Activated B cell treated with CpG ODN at 0.5 μM for 24 hours (primary cell): ENCODE data around the gene PCDHA1. TPM values are rescaled to one million over a fixed set of nuclear protein-coding genes. Genes with fewer than 3 reads are reported as not detected.
"Not testable (repeated sequence)": the region's sequence is repeated elsewhere in the genome, so short reads cannot be mapped to it uniquely, and the experiment has no call there.

Source experiments
- ATAC-seq: fragments of 200-7000 bp; cut with Tn5 transposase; one replicate; pipeline ENCODE4 v1.10.0; 2021; ENCODE audit warnings: low read depth, mild to moderate bottlenecking, moderate library complexity
- CTCF ChIA-PET: fragments of 350-600 bp; sonication (Branson Sonifier 250); formaldehyde crosslinking; loops from one replicate; lab custom pipeline; 2021; ENCODE audit warnings: antibody characterized with exemption; lab: Charles Lee
- POLR2A ChIA-PET: fragments of 350-600 bp; sonication (Branson Sonifier 250); formaldehyde crosslinking; loops from one replicate; lab custom pipeline; 2021; ENCODE audit warnings: antibody characterized with exemption; lab: Charles Lee
- DNase-seq: peaks from one replicate; pipeline ENCODE4 v3.0.0; 2022
- H3K27ac Mint-ChIP-seq: one replicate; pipeline ENCODE4 v1.8.0; 2020; ENCODE audit warnings: mixed read lengths
- H3K27me3 Mint-ChIP-seq: one replicate; pipeline ENCODE4 v1.8.0; 2021; ENCODE audit warnings: mixed read lengths
- H3K36me3 Mint-ChIP-seq: one replicate; pipeline ENCODE4 v1.8.0; 2021; ENCODE audit warnings: low read depth, mixed read lengths
- H3K4me1 Mint-ChIP-seq: one replicate; pipeline ENCODE4 v1.8.0; 2021; ENCODE audit warnings: mixed read lengths
- H3K4me3 Mint-ChIP-seq: one replicate; pipeline ENCODE4 v1.8.0; 2020; ENCODE audit warnings: mild to moderate bottlenecking, mixed read lengths
- H3K9me3 Mint-ChIP-seq: one replicate; pipeline ENCODE4 v1.8.0; 2020; ENCODE audit warnings: mixed read lengths
- intact Hi-C: fragments of 100-400 bp; cut with micrococcal nuclease; formaldehyde crosslinking; loops from one replicate; pipeline ENCODE4 v1.15.1; 2024
- total RNA-seq: library from RNA; stranded (reverse); gene quantifications from 2 replicates; pipeline ENCODE4 v1.2.3, GENCODE V29; 2022
- TF ChIP-seq, protein P1 (sequence below): fragments of 200-600 bp; IDR thresholded peaks from one replicate; pipeline ENCODE4 v1.8.0; 2022; ENCODE audit warnings: antibody characterized with exemption, mild to moderate bottlenecking

The PCDHA1 gene
- total RNA-seq, 1 donor from 2014 or later: not detected

DNA sequence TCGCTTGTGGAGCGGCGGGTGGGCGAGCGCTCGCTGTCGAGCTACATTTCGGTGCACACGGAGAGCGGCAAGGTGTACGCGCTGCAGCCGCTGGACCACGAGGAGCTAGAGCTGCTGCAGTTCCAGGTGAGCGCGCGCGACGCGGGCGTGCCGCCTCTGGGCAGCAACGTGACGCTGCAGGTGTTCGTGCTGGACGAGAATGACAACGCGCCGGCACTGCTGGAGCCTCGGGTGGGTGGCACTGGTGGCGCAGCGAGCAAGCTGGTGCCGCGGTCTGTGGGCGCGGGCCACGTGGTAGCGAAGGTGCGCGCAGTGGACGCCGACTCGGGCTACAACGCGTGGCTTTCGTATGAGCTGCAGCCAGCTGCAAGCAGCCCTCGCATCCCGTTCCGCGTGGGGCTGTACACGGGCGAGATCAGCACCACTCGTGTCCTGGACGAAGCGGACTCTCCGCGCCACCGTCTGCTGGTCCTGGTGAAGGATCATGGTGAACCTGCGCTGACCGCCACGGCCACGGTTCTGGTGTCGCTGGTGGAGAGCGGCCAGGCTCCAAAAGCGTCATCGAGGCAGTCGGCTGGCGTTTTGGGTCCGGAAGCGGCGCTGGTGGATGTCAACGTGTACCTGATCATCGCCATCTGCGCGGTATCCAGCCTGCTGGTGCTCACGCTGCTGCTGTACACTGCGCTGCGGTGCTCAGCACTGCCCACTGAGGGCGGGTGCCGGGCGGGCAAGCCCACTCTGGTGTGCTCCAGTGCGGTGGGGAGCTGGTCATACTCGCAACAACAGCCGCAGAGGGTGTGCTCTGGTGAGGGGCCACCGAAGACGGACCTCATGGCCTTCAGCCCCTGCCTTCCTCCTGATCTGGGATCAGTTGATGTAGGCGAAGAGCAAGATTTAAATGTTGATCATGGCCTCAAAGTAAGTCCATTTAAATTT, 57.1 kb downstream of the PCDHA1 start:
- Mint-ChIP-seq H3K27ac (no peak overlapping the region), H3K36me3 (no peaks in the 10 kb centered on the region), H3K4me3 (no peak overlapping the region), H3K9me3 (peaks cover 4% of the 10 kb centered on the region), H3K27me3 (peaks cover 2% of the 10 kb centered on the region), H3K4me1 (no peaks in the 10 kb centered on the region)
- DNase-seq: no peak
- ChIA-PET CTCF (no interaction called here), POLR2A (no interaction called here)
- ATAC-seq: no peak
- TF ChIP-seq, protein P1, sequence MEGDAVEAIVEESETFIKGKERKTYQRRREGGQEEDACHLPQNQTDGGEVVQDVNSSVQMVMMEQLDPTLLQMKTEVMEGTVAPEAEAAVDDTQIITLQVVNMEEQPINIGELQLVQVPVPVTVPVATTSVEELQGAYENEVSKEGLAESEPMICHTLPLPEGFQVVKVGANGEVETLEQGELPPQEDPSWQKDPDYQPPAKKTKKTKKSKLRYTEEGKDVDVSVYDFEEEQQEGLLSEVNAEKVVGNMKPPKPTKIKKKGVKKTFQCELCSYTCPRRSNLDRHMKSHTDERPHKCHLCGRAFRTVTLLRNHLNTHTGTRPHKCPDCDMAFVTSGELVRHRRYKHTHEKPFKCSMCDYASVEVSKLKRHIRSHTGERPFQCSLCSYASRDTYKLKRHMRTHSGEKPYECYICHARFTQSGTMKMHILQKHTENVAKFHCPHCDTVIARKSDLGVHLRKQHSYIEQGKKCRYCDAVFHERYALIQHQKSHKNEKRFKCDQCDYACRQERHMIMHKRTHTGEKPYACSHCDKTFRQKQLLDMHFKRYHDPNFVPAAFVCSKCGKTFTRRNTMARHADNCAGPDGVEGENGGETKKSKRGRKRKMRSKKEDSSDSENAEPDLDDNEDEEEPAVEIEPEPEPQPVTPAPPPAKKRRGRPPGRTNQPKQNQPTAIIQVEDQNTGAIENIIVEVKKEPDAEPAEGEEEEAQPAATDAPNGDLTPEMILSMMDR: no peak
- intact Hi-C loops: no loop called here

- H3K27me3 Mint-ChIP-seq, ATAC-seq, H3K27ac Mint-ChIP-seq, H3K36me3 Mint-ChIP-seq, CTCF ChIA-PET, H3K4me1 Mint-ChIP-seq, intact Hi-C loops, H3K9me3 Mint-ChIP-seq, POLR2A ChIA-PET, H3K4me3 Mint-ChIP-seq, DNase-seq: not testable (repeated sequence)
Measured at GRCh38 chr5:140848139-140849102, 62.5 kb downstream of the PCDHA1 start, which contains the start of gene PCDHA9. Gene PCDHA9, plus strand, starts transcription at chr5:140848382. Its CDS starts 114 bp downstream, at chr5:140848496.

DNA sequence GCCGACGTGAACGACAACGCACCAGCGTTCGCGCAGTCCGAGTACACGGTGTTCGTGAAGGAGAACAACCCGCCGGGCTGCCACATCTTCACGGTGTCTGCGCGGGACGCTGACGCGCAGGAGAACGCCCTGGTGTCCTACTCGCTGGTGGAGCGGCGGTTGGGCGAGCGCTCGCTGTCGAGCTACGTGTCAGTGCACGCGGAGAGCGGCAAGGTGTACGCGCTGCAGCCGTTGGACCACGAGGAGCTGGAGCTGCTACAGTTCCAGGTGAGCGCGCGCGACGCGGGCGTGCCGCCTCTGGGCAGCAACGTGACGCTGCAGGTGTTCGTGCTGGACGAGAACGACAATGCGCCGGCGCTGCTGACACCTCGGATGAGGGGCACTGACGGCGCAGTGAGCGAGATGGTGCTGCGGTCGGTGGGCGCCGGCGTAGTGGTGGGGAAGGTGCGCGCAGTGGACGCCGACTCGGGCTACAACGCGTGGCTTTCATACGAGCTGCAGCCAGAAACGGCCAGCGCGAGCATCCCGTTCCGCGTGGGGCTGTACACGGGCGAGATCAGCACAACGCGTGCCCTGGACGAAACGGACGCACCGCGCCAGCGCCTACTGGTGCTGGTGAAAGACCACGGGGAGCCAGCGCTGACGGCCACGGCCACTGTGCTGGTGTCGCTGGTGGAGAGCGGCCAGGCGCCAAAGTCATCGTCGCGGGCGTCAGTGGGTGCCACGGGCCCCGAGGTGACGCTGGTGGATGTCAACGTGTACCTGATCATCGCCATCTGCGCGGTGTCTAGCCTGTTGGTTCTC, 64.1 kb downstream of the PCDHA1 start:
- H3K27ac Mint-ChIP-seq, H3K27me3 Mint-ChIP-seq, H3K36me3 Mint-ChIP-seq, DNase-seq, H3K9me3 Mint-ChIP-seq, CTCF ChIA-PET, POLR2A ChIA-PET, H3K4me1 Mint-ChIP-seq, H3K4me3 Mint-ChIP-seq, ATAC-seq, intact Hi-C loops: not testable (repeated sequence)

GRCh38 chr5:140855772-140856674, 70.1 kb downstream of the PCDHA1 start, which contains the start of gene PCDHA10:
Gene PCDHA10, plus strand, starts transcription at chr5:140855897. Its CDS starts 152 bp downstream, at chr5:140856049.
- intact Hi-C loops: no loop called here
- no peaks in the 10 kb centered on the region for H3K27me3 Mint-ChIP-seq
- no peaks in the 10 kb centered on the region for H3K36me3 Mint-ChIP-seq
- H3K4me1 Mint-ChIP-seq: no peaks in the 10 kb centered on the region
- DNase-seq (no peak), ATAC-seq (no peak)
- CTCF ChIA-PET: no interaction called here
- H3K27ac Mint-ChIP-seq: no peak within 1 kb of the TSS
- TF ChIP-seq, protein P1: no peak
- no peak within 1 kb of the TSS for H3K4me3 Mint-ChIP-seq
- POLR2A ChIA-PET: no interaction called here
- peaks cover 3% of the 10 kb centered on the region for H3K9me3 Mint-ChIP-seq

GRCh38 chr5:140857177-140857986, 71.4 kb downstream of the PCDHA1 start:
- TF ChIP-seq, protein P1: no peak
- CTCF ChIA-PET: no interaction called here
- H3K27me3 Mint-ChIP-seq: no peaks in the 10 kb centered on the region
- no peak overlapping the region for H3K4me3 Mint-ChIP-seq
- intact Hi-C loops: no loop called here
- H3K36me3 Mint-ChIP-seq: no peaks in the 10 kb centered on the region
- peaks cover 3% of the 10 kb centered on the region for H3K9me3 Mint-ChIP-seq
- no peak for DNase-seq
- H3K4me1 Mint-ChIP-seq: no peaks in the 10 kb centered on the region
- POLR2A ChIA-PET: no interaction called here
- H3K27ac Mint-ChIP-seq: no peak overlapping the region
- ATAC-seq: no peak
